Hematopoietic multipotent progenitor cell treated with erythropoietin and hydrocortisone succinate and interleukin-3 and kit ligand, for 8 days (in vitro differentiated cells): Measurements from ENCODE around the gene PFDN4.
"Not testable (repeated sequence)": the region's sequence is repeated elsewhere in the genome, so short reads cannot be mapped to it uniquely, and the experiment has no call there.

Experiments
- DNase-seq: peaks from one replicate; pipeline ENCODE4 v3.0.0-alpha.2; 2015

Gene PFDN4

GRCh38 chr20:54201268-54201846 lies 6.5 kb upstream of the PFDN4 start:
- DNase-seq: no peak

- no peak for DNase-seq
Observed at GRCh38 chr20:54203281-54203680, 4.6 kb upstream of the PFDN4 start.

GRCh38 chr20:54204063-54204462 lies 3.8 kb upstream of the PFDN4 start:
- DNase-seq: no peak

- no peak for DNase-seq
Observed at GRCh38 chr20:54204481-54204880, 3.4 kb upstream of the PFDN4 start.

- DNase-seq: no peak
Observed at GRCh38 chr20:54205450-54205849, 2.4 kb upstream of the PFDN4 start.

- DNase-seq: no peak
Observed at GRCh38 chr20:54207053-54207742, 689 bp upstream of the PFDN4 start.

GRCh38 chr20:54208548-54209176 lies 775 bp downstream of the PFDN4 start:
- peak; percentile 44 for DNase-seq

GRCh38 chr20:54209216-54209813 lies 1.4 kb downstream of the PFDN4 start:
- DNase-seq: no peak

GRCh38 chr20:54212226-54212625 lies 4.3 kb downstream of the PFDN4 start:
- no peak for DNase-seq

GRCh38 chr20:54212871-54213270 lies 5.0 kb downstream of the PFDN4 start:
- no peak for DNase-seq

- DNase-seq: no peak
Observed at GRCh38 chr20:54214566-54214965, 6.7 kb downstream of the PFDN4 start.

GRCh38 chr20:54215157-54215789 lies 7.4 kb downstream of the PFDN4 start:
- no peak for DNase-seq

GRCh38 chr20:54217762-54218161 lies 9.9 kb downstream of the PFDN4 start:
- no peak for DNase-seq

- DNase-seq: no peak
Observed at GRCh38 chr20:54218470-54218869, 10.6 kb downstream of the PFDN4 start.

- peak; percentile 45 for DNase-seq
Observed at GRCh38 chr20:54219751-54220426, 12.0 kb downstream of the PFDN4 start.

GRCh38 chr20:54220722-54221121 lies 12.8 kb downstream of the PFDN4 start:
- no peak for DNase-seq

- DNase-seq: no peak
Observed at GRCh38 chr20:54221353-54221752, 13.5 kb downstream of the PFDN4 start.

GRCh38 chr20:54221996-54222890 lies 14.4 kb downstream of the PFDN4 start:
- no peak for DNase-seq

GRCh38 chr20:54223285-54223684 lies 15.4 kb downstream of the PFDN4 start:
- DNase-seq: no peak

GRCh38 chr20:54223751-54224150 lies 15.9 kb downstream of the PFDN4 start:
- DNase-seq: no peak

GRCh38 chr20:54224642-54225041 lies 16.8 kb downstream of the PFDN4 start:
- DNase-seq: not testable (repeated sequence)

GRCh38 chr20:54227241-54227640 lies 19.4 kb downstream of the PFDN4 start:
- DNase-seq: no peak
